Parathyroid adenoma (tissue), 2 donors: ENCODE results near the gene LARGE1.

Source experiments
- H2AFZ ChIP-seq: fragments of 300-600 bp; sonication (generic); one replicate; pipeline ENCODE4 v1.7.0; 2017; ENCODE audit warnings: antibody characterized with exemption, mild to moderate bottlenecking
- H3K27ac ChIP-seq: fragments of 300-600 bp; sonication (generic); one replicate; pipeline ENCODE4 v1.7.0; 2017
- H3K27me3 ChIP-seq: fragments of 300-600 bp; sonication (generic); one replicate; pipeline ENCODE4 v1.7.0; 2017; ENCODE audit warnings: low read length; ENCODE audit not compliant: control insufficient read depth, insufficient read depth
- H3K36me3 ChIP-seq: fragments of 300-600 bp; sonication (generic); one replicate; pipeline ENCODE4 v1.7.0; 2017; ENCODE audit warnings: low read length; ENCODE audit not compliant: control insufficient read depth, insufficient read depth
- H3K4me1 ChIP-seq: fragments of 300-600 bp; sonication (generic); one replicate; pipeline ENCODE4 v1.7.0; 2017; ENCODE audit warnings: control low read depth
- H3K4me2 ChIP-seq: fragments of 300-600 bp; sonication (generic); one replicate; pipeline ENCODE4 v1.7.0; 2017; ENCODE audit warnings: low read length
- H3K4me3 ChIP-seq: fragments of 300-600 bp; sonication (generic); one replicate; pipeline ENCODE4 v1.7.0; 2017; ENCODE audit warnings: low read depth, low read length
- H3K79me2 ChIP-seq: fragments of 300-600 bp; sonication (generic); one replicate; pipeline ENCODE4 v1.7.0; 2017; ENCODE audit warnings: control low read depth
- H3K9ac ChIP-seq: fragments of 300-600 bp; sonication (generic); one replicate; pipeline ENCODE4 v1.7.0; 2017; ENCODE audit warnings: mild to moderate bottlenecking
- H3K9me3 ChIP-seq: fragments of 300-600 bp; sonication (generic); one replicate; pipeline ENCODE4 v1.7.0; 2017; ENCODE audit warnings: low read length; ENCODE audit not compliant: control insufficient read depth
- TF ChIP-seq, protein P1 (sequence below): fragments of 300-600 bp; sonication (generic); IDR thresholded peaks from one replicate; pipeline ENCODE4 v1.7.0; 2017; ENCODE audit warnings: antibody characterized with exemption, mild to moderate bottlenecking
- donor health status: primary hyperparathyroidism.

Gene LARGE1

GRCh38 chr22:33879796-33880195 is 40.5 kb downstream of the LARGE1 start:
- no peak overlapping the region for H2AFZ ChIP-seq
- no peak overlapping the region for H3K4me3 ChIP-seq
- no peaks in the 10 kb centered on the region for H3K4me1 ChIP-seq
- no peak overlapping the region for H3K27ac ChIP-seq
- no peak overlapping the region for H3K9ac ChIP-seq
- H3K79me2 ChIP-seq: peaks cover 2% of the 10 kb centered on the region
- no peak overlapping the region for H3K4me2 ChIP-seq
- H3K9me3 ChIP-seq: no peaks in the 10 kb centered on the region
- H3K36me3 ChIP-seq: no peaks in the 10 kb centered on the region
- TF ChIP-seq, protein P1, sequence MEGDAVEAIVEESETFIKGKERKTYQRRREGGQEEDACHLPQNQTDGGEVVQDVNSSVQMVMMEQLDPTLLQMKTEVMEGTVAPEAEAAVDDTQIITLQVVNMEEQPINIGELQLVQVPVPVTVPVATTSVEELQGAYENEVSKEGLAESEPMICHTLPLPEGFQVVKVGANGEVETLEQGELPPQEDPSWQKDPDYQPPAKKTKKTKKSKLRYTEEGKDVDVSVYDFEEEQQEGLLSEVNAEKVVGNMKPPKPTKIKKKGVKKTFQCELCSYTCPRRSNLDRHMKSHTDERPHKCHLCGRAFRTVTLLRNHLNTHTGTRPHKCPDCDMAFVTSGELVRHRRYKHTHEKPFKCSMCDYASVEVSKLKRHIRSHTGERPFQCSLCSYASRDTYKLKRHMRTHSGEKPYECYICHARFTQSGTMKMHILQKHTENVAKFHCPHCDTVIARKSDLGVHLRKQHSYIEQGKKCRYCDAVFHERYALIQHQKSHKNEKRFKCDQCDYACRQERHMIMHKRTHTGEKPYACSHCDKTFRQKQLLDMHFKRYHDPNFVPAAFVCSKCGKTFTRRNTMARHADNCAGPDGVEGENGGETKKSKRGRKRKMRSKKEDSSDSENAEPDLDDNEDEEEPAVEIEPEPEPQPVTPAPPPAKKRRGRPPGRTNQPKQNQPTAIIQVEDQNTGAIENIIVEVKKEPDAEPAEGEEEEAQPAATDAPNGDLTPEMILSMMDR: no peak
- H3K27me3 ChIP-seq: no peaks in the 10 kb centered on the region

- no peaks in the 10 kb centered on the region for H3K9me3 ChIP-seq
- H3K36me3 ChIP-seq: no peaks in the 10 kb centered on the region
- no peak overlapping the region for H3K4me3 ChIP-seq
- no peaks in the 10 kb centered on the region for H3K79me2 ChIP-seq
- no peak overlapping the region for H3K27ac ChIP-seq
- no peaks in the 10 kb centered on the region for H3K4me1 ChIP-seq
- no peaks in the 10 kb centered on the region for H3K27me3 ChIP-seq
- TF ChIP-seq, protein P1: no peak
- H2AFZ ChIP-seq: no peak overlapping the region
- no peak overlapping the region for H3K9ac ChIP-seq
- H3K4me2 ChIP-seq: no peak overlapping the region
Observed at GRCh38 chr22:33875316-33875715, 45.0 kb downstream of the LARGE1 start.

- H3K79me2 ChIP-seq: no peaks in the 10 kb centered on the region
- no peaks in the 10 kb centered on the region for H3K36me3 ChIP-seq
- no peaks in the 10 kb centered on the region for H3K27me3 ChIP-seq
- no peak overlapping the region for H3K9ac ChIP-seq
- H2AFZ ChIP-seq: no peak overlapping the region
- no peak overlapping the region for H3K4me3 ChIP-seq
- H3K9me3 ChIP-seq: no peaks in the 10 kb centered on the region
- no peaks in the 10 kb centered on the region for H3K4me1 ChIP-seq
- no peak overlapping the region for H3K4me2 ChIP-seq
- H3K27ac ChIP-seq: no peak overlapping the region
- TF ChIP-seq, protein P1: no peak
Observed at GRCh38 chr22:33874206-33874605, 46.1 kb downstream of the LARGE1 start.

DNA sequence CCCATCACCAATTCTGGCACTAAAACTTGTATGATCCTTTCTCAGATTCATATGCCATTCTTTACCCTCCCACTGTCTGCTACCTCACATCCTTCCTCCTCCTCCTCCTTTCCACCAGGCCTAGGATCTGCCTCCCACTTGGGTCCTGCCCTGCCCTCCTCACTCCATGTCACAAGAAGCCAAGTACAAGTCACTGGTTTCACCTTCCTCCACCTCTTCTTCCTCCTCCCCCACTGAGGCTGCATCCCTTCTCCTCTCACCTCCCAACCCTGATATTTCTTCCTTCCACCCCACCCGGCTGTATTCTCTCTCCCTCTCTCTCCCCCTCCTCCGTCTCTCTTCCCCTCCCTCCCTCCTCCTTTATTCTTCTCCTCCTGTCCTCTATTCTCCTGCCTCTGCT is 46.6 kb downstream of the LARGE1 start:
- Histone ChIP-seq H3K9me3 (no peaks in the 10 kb centered on the region), H3K4me3 (no peak overlapping the region), H3K36me3 (no peaks in the 10 kb centered on the region), H3K4me2 (no peak overlapping the region), H3K27ac (no peak overlapping the region), H3K4me1 (no peaks in the 10 kb centered on the region), H3K79me2 (no peaks in the 10 kb centered on the region), H3K27me3 (no peaks in the 10 kb centered on the region), H2AFZ (no peak overlapping the region), H3K9ac (no peak overlapping the region)
- TF ChIP-seq, protein P1: no peak

GRCh38 chr22:33873186-33873585 is 47.1 kb downstream of the LARGE1 start:
- no peak overlapping the region for H3K27ac ChIP-seq
- TF ChIP-seq, protein P1: no peak

More at GRCh38 chr22:33873186-33873585, 47.1 kb downstream of the LARGE1 start:
- no peaks in the 10 kb centered on the region for H3K27me3 ChIP-seq
- H3K9me3 ChIP-seq: no peaks in the 10 kb centered on the region
- no peaks in the 10 kb centered on the region for H3K36me3 ChIP-seq
- no peak overlapping the region for H3K4me2 ChIP-seq
- no peaks in the 10 kb centered on the region for H3K79me2 ChIP-seq
- H2AFZ ChIP-seq: no peak overlapping the region
- no peak overlapping the region for H3K9ac ChIP-seq
- H3K4me1 ChIP-seq: no peaks in the 10 kb centered on the region
- H3K4me3 ChIP-seq: no peak overlapping the region
